ENCODE measurements around the gene APCDD1.

DNA sequence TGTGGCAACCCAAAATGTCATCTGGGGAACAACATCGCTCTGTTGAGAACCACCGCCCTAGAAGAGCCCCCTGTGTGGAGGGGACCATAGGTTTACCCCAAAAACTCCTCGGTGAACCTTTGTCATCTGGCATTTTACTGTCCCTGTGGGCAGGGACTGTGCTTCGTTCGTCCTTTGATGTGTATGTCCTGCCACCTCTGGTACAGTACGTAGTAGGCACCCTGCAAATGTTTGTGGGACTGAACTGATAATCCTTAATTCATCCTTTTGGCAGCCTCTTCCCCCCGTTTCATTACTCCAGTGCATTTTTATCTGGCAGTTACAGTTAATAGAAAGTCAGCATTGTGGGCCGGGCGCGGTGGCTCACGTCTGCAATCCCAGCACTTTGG, 72.1 kb downstream of the APCDD1 start:
- no peak for TF ChIP-seq CTCF (IDR thresholded peaks at IDR 0.05; ENCODE audit: insufficient read depth, low read depth, low read length)
- no peak for TF ChIP-seq EZH2 (IDR thresholded peaks at IDR 0.05; ENCODE audit: insufficient read depth, low read length)

Data from astrocyte (in vitro differentiated cells and primary cell).